Neural cell (in vitro differentiated cells): ENCODE data around the gene GPR18.

Experiments used
- CTCF ChIP-seq: fragments of 450-650 bp; IDR thresholded peaks from 2 replicates; pipeline ENCODE4 v1.5.1; 2014; ENCODE audit warnings: antibody characterized with exemption, mild to moderate bottlenecking, moderate library complexity; ENCODE audit not compliant: poor library complexity, severe bottlenecking
- EP300 ChIP-seq: fragments of 450-650 bp; conservative IDR thresholded peaks from 2 replicates; pipeline ENCODE4 v1.6.1; 2014; ENCODE audit warnings: antibody characterized with exemption, mild to moderate bottlenecking, moderate library complexity; ENCODE audit not compliant: poor library complexity, severe bottlenecking
- EZH2 ChIP-seq: fragments of 200-600, 300-800 bp; shearing (Covaris generic), sonication (generic); IDR thresholded peaks from 2 replicates; pipeline ENCODE4 v1.6.1; 2014; ENCODE audit warnings: antibody characterized with exemption, low read length, borderline replicate concordance, mild to moderate bottlenecking; ENCODE audit not compliant: insufficient read depth, poor library complexity, severe bottlenecking
- TAF1 ChIP-seq: IDR thresholded peaks from 2 replicates; pipeline ENCODE4 v1.6.1; 2012; ENCODE audit warnings: low read depth

GRCh38 chr13:99280166-99280565 lies 22.0 kb upstream of the GPR18 start:
- TF ChIP-seq CTCF (no peak), EP300 (peak; percentile 84), EZH2 (no peak), TAF1 (no peak)
